ENCODE measurements around the gene NCOR2. TPM values are rescaled to one million over a fixed set of nuclear protein-coding genes. Genes with fewer than 3 reads are reported as not detected.
A peak's percentile ranks its signal among the peaks of the same experiment; 100 is the strongest.

Gene NCOR2
- total RNA-seq, 1 donor, result 45.2 TPM

DNA sequence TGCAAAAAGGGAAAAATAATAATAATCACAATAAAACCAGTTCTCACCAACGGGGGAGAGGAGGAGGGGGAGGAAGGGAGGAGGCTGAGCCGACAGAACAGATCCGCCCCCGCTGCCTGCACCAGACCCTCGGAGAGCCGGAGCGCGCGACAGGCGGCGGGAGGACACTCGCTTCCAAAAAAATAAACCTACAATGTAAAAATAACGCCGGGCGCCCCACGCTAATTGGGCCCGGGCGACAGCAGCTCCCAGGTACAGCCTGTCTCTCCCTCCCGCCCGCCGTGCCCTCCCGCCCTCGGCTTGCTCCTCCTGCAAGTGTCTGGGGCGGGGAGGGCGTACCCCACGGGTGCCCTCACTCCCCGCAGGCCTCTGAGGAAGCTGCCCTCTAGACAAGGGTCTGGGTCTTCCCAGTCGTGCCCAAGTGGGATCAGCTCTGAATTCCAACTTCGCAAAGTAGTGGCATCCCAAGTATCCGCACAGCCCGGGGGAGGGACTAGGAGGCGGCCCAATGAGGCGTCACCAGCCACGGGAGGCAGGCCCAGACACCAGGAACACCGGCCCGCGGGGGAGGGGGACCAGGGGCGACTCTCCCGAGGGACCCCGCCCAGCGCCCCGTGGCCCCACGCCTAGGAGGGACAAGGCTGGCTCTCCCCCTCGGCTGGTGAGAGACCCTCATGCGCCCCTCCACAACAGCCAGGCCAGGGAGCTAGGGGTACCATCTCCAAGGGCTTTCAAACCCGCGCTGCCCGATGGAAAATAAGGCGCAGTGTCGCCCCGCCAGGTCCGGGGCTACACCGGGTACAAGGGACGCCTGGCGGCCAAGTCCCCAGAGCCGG lies 1.0 kb downstream of the NCOR2 start:
- TF ChIP-seq, protein P1, sequence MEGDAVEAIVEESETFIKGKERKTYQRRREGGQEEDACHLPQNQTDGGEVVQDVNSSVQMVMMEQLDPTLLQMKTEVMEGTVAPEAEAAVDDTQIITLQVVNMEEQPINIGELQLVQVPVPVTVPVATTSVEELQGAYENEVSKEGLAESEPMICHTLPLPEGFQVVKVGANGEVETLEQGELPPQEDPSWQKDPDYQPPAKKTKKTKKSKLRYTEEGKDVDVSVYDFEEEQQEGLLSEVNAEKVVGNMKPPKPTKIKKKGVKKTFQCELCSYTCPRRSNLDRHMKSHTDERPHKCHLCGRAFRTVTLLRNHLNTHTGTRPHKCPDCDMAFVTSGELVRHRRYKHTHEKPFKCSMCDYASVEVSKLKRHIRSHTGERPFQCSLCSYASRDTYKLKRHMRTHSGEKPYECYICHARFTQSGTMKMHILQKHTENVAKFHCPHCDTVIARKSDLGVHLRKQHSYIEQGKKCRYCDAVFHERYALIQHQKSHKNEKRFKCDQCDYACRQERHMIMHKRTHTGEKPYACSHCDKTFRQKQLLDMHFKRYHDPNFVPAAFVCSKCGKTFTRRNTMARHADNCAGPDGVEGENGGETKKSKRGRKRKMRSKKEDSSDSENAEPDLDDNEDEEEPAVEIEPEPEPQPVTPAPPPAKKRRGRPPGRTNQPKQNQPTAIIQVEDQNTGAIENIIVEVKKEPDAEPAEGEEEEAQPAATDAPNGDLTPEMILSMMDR (IDR thresholded peaks at IDR 0.05; ENCODE audit: extremely low read depth, low read depth, low read length), result no peak
- peak overlapping the region; percentile 87 for H3K4me2 ChIP-seq (ENCODE audit: insufficient read depth, low read length)
- no peaks in the 10 kb centered on the region for H3K9me3 ChIP-seq (ENCODE audit: low read depth, low read length)
- peaks cover 23% of the 10 kb centered on the region for H3K4me1 ChIP-seq (ENCODE audit: insufficient read depth, low read length)
- no peaks in the 10 kb centered on the region for H3K27me3 ChIP-seq (ENCODE audit: insufficient read depth, low read length)
- peaks cover 42% of the 10 kb centered on the region for H4K20me1 ChIP-seq (ENCODE audit: insufficient read depth, low read length)
- H3K4me3 ChIP-seq (ENCODE audit: insufficient read depth, low read length), result peak overlapping the region; percentile 95
- peak overlapping the region; percentile 76 for H3K27ac ChIP-seq (ENCODE audit: low read depth, low read length)
- peak overlapping the region; percentile 65 for H2AFZ ChIP-seq (ENCODE audit: low read length)
- peak; percentile 99 for DNase-seq (ENCODE audit: insufficient read length, low spot score, missing footprints)
- H3K79me2 ChIP-seq (ENCODE audit: insufficient read depth, low read length), result peaks cover 54% of the 10 kb centered on the region
- no peaks in the 10 kb centered on the region for H3K36me3 ChIP-seq (ENCODE audit: insufficient read depth, low read length)

DNA sequence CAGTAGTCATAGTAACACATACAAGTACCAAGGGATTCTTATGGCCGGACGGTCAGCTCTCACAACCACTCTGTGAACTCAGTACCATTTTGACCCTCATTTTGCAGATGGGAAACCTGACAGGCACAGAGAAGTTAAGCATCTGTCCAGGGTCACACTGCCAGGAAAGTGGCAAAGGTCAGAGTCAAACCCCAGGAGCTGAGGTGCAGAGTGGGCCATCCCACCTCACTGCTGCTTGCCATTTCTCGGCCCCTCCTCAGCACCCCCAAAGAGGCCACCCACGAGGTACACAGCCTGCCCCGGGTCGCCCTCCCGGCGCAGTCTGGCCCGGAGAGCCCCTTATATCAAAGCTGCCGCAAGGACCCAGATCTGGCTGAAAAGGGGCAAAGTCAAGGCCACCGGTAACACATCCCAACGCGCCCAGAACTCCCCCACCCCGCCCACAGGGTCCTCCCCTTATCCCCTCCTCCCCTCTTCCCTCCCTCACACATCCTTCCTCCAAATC lies 1.7 kb downstream of the NCOR2 start:
- H3K4me1 ChIP-seq (ENCODE audit: insufficient read depth, low read length), result peaks cover 26% of the 10 kb centered on the region
- H2AFZ ChIP-seq (ENCODE audit: low read length), result no peak overlapping the region
- DNase-seq (ENCODE audit: insufficient read length, low spot score, missing footprints), result peak; percentile 83
- TF ChIP-seq, protein P1 (IDR thresholded peaks at IDR 0.05; ENCODE audit: extremely low read depth, low read depth, low read length), result no peak
- H3K4me3 ChIP-seq (ENCODE audit: insufficient read depth, low read length), result peak overlapping the region; percentile 95
- H3K27ac ChIP-seq (ENCODE audit: low read depth, low read length), result peak overlapping the region; percentile 76
- peaks cover 61% of the 10 kb centered on the region for H3K79me2 ChIP-seq (ENCODE audit: insufficient read depth, low read length)
- H3K9me3 ChIP-seq (ENCODE audit: low read depth, low read length), result no peaks in the 10 kb centered on the region
- H3K36me3 ChIP-seq (ENCODE audit: insufficient read depth, low read length), result no peaks in the 10 kb centered on the region
- no peaks in the 10 kb centered on the region for H3K27me3 ChIP-seq (ENCODE audit: insufficient read depth, low read length)
- H3K4me2 ChIP-seq (ENCODE audit: insufficient read depth, low read length), result peak overlapping the region; percentile 87
- H4K20me1 ChIP-seq (ENCODE audit: insufficient read depth, low read length), result peaks cover 48% of the 10 kb centered on the region

DNA sequence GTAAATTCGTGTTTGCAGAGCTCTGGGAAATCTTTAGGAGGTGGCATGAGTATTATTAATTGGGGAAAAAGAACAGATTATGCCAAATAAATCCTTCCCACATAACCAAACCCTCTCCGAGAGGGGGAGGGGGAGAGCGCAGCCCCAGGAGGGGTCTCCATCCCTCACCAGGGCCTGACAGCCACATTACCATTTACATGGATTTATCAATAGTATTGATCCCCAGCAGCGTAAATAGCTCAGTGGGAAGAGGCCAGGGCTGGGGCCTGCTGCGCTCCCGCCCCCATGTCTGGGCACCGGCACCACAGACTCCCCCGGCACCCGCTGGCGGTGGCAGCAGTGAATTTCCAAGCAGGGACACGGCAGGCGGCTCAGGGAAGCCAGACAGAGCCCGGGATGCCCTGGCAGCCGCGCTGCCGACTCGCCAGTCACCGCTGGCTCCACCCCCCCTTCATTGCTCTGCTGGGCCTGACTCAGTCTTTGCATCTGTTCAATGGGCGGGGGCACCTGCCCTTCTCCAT lies 2.4 kb downstream of the NCOR2 start:
- peak overlapping the region; percentile 23 for H3K4me2 ChIP-seq (ENCODE audit: insufficient read depth, low read length)
- TF ChIP-seq, protein P1 (IDR thresholded peaks at IDR 0.05; ENCODE audit: extremely low read depth, low read depth, low read length), result no peak
- peak; percentile 94 for DNase-seq (ENCODE audit: insufficient read length, low spot score, missing footprints)
- no peaks in the 10 kb centered on the region for H3K27me3 ChIP-seq (ENCODE audit: insufficient read depth, low read length)
- peak overlapping the region; percentile 19 for H3K4me3 ChIP-seq (ENCODE audit: insufficient read depth, low read length)
- H3K79me2 ChIP-seq (ENCODE audit: insufficient read depth, low read length), result peaks cover 67% of the 10 kb centered on the region
- H2AFZ ChIP-seq (ENCODE audit: low read length), result no peak overlapping the region
- no peak overlapping the region for H3K27ac ChIP-seq (ENCODE audit: low read depth, low read length)
- no peaks in the 10 kb centered on the region for H3K9me3 ChIP-seq (ENCODE audit: low read depth, low read length)
- peaks cover 26% of the 10 kb centered on the region for H3K4me1 ChIP-seq (ENCODE audit: insufficient read depth, low read length)
- peaks cover 55% of the 10 kb centered on the region for H4K20me1 ChIP-seq (ENCODE audit: insufficient read depth, low read length)
- no peaks in the 10 kb centered on the region for H3K36me3 ChIP-seq (ENCODE audit: insufficient read depth, low read length)

Measured in osteoblast (primary cell).